CD4-positive, alpha-beta T cell treated with Interleukin-17A for 4 hours (primary cell): ENCODE measurements around the gene ADAMTS13.
A peak's percentile ranks its signal among the peaks of the same experiment; 100 is the strongest.

Source experiments
- DNase-seq: peaks from one replicate; pipeline ENCODE4 v3.0.0-alpha.2; 2020; ENCODE audit warnings: mixed read lengths

The ADAMTS13 gene

DNA sequence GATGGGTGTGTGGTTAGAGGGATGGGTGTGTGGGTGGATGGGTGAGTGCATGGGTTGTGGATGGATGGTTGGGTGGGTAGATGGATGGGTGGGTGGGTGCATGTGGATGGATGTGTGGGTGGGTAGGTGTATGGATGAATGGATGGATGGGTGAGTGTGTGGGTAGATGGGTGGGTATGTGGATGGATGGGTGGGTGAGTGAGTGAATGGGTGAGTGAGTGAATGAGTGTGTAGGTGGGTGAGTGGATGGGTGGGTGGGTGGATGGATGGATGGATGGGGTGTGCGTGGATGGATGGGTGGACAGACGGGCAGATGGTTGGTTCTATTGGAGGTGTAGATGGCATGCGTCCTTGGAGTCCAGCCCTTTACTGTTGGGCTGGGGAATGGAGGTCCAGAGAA, 28.8 kb upstream of the ADAMTS13 start:
- no peak for DNase-seq

DNA sequence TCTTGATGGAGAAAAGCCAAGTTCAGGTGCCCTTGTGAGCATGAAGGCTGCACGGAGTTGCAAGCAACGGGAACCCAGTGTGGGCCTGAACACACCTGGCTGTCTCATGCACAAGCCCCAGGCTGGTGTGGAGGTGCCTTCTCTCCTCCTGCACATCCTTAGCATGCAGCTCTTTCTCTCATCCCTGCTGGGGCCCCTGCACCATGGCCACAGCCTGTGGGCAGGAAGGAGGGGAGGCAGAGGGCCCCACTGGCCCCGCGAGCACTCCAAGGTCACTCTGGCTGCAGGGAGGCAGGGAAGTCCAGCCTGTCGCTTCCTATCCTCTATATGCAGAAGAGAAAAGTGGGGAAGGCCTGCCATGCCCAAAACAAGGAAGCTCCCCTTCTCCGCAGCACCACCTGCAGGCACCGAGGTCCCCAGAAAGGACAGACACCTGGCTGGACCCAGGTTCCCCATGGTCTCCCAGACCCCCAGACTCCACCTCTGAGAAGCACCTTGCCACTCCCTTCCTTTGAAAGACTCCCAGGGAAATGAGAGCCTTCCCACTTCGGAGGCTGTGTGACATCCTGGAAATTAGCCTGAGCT, 27.4 kb upstream of the ADAMTS13 start:
- no peak for DNase-seq

- no peak for DNase-seq
Measured at GRCh38 chr9:133396952-133397351, 25.2 kb upstream of the ADAMTS13 start.

DNA sequence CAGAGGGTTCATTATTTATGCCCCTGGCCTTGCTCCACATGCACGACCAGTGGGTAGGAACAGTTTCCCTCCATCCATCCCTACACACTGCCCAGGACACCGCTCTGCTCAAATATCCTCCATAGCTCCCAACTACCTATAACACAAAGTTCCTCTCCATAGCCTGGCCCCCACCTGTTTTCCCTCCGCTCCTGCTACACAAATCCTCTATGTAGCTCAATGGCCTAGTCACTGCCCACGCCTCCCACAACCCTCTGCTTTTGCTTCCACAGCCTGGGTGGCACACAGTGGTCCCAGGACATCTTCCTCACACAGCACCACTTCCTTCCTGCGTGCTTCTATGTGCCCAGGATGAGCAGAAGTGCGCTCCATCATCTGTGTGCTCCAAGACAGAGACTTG, 24.8 kb upstream of the ADAMTS13 start:
- no peak for DNase-seq

DNA sequence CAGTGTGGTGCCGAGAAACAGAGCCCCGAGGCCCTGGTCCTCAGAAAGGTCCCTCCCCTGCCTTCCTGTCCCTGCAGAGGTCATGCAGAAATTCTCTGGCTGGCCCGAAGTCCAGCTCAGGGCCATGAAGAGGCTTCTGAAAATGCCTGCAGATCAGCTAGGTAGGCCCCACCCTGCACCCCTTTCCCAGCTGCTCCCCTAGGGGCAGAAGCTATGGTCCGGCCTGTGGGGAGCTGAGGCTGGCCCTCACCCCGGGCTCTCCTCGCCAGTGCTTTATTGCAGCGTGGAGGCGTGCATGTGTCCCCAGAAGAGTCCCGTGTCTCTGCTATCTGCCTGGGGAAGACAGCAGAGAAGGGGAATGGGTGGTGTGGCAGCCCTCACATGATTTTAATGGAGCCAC, 24.3 kb upstream of the ADAMTS13 start:
- DNase-seq = no peak

GRCh38 chr9:133400292-133400691, 21.9 kb upstream of the ADAMTS13 start:
- DNase-seq = no peak

DNA sequence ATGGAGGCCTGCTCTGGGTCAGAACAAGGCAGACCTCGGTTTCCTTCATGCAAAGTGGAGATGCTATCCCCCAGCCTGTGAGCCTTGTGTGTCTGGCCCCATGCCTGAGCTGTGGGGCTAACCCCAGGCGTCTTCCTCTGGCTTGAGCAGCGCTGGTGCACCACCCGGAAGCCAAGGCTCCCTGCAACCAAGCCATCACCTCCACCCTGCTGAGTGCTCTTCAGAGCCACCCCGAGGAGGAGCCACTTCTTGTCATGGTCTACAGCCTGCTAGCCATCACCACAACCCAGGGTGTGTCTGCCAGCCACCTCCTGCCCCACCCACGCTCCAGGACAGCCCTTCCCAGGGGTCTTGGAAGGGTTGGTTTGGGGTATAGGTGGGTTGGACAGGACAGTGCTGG, 20.6 kb upstream of the ADAMTS13 start:
- no peak for DNase-seq

GRCh38 chr9:133402689-133403088, 19.5 kb upstream of the ADAMTS13 start:
- DNase-seq = no peak

DNA sequence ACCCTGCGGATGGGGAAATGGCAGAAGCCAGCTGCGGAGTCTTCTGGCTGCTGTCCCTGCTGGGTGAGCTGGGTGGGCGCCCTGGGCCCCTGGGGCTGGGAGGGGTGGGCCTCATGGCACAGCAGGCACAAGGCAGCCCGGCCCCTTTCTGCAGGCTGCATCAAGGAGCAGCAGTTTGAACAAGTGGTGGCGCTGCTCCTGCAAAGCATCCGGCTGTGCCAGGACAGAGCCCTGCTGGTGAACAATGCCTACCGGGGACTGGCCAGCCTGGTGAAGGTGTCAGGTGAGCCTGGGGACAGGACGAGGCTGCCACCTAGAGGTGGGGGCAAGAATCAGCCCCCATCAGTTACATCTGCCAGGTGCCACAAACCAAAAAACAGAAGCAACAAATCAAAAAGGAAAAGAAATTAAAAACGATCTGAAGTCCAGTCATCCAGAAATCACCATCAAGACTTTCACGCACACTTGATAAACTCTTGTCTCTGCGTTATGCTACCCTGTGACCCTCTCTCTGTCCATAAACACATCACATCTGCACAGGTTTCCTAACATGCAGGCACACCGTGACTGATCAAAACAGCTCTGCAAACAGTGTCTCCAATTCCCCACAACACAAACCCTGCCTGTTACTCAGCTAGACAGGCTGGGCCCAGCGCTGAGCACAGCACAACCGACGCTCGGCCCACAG, 18.3 kb upstream of the ADAMTS13 start:
- peak; percentile 77 for DNase-seq

DNA sequence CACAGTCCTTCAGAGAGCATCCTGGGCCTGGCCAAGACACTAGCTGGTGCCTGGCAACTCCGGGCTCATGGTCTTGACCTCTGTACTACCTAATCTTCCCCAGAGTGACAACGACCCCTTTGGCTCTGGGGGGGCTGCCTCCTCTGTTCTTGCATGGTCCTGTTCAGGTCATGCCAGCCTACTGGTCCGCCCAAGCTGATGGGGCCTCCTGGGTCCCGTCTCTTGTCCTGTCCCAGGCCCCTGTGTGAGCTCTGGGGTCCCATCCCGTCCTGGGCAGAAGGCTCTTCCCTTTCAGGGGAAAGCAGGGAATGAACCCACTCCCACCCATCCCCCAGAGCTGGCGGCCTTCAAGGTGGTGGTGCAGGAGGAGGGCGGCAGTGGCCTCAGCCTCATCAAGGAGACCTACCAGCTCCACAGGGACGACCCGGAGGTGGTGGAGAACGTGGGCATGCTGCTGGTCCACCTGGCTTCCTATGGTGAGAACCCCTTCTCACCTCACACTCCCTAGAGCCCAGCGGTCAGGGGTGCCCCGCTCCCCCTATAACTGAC, 17.6 kb upstream of the ADAMTS13 start:
- no peak for DNase-seq

DNA sequence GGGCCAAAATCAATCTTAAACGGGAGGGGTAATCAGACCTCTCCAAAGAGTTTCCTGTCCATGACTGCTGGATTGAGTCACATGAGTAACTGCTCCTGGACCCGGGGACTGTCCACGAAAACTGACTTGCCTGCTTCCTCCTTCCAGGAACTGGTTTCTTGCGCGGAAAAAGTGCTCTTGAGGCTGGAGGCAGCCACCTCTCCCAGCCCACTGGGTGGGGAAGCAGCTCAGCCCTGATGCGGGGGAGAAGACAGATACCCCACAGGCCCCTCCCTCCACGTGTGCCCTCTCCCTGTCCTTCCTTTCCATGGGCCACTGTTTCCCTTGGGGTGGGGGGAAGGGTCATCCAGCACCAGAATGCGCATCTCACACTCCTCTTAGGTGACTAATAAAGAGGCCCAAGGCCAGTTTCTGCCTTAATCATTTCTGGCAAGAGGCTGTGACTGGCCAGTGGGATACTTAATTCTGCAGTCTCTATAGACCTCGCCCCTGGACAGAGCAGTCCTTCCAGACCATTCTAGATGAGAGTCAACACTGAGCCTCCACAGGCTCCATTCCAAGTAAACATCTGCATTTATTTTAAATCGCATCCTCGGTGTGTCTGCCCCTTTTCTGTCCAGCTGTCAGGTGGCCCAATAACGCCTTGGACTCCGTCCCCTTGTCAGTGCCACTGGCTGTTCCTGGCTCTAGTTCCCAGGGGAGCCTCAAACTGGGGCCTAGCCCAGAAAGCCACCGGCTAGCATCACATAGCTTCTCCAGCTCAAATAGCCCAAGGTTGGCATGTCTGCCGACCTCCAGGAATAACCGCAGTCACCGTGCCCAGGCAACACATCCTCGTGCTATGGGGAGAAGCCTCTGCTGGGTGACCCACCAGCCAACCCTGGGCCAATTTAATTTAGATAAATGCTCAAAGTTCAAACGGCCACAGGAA, 16.4 kb upstream of the ADAMTS13 start:
- DNase-seq = no peak

GRCh38 chr9:133406480-133407307, 15.5 kb upstream of the ADAMTS13 start:
- peak; percentile 84 for DNase-seq

DNA sequence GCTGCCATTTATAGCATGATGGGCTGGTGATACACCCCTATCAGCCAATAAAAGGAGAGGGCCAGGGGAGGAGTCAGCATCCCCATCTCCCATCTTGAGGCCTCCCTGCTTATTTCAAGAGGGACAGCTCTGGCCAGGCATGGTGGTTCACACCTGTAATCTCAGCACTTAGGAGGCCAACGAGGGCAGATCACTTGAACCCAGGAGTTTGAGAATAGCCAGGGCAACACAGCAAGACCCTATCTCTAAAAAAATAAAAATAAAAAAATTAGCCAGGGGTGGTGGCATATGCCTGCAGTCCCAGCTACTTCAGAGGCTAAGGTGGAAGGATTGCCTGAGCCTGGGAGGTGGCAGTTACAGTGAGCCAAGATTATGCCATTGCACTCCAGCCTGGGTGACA, 14.1 kb upstream of the ADAMTS13 start:
- no peak for DNase-seq

- DNase-seq = no peak
Measured at GRCh38 chr9:133415170-133415569, 7.0 kb upstream of the ADAMTS13 start.

- peak; percentile 86 for DNase-seq
Measured at GRCh38 chr9:133417541-133418461, 4.4 kb upstream of the ADAMTS13 start, which contains the start of gene REXO4. Gene REXO4, minus strand, starts transcription at chr9:133418010. Its CDS starts 166 bp downstream, at chr9:133417844.

DNA sequence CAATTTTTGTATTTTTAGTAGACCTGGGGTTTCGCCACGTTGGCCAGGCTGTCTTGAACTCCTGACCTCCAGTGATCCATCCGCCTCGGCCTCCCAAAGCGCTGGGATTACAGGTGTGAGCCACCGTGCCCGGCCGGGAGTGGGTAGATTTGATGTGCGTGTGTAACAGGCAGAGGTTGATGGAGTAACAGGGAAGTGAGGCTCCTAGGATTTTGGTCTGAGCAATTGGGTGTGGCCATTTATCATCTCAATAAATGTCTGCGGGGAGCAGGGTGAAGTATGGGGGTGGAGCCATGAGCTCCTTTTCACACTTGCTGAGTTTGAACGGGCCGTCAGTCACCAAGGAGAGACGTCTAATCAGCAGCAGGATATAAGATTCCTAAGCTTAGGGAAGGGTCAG, 3.2 kb upstream of the ADAMTS13 start:
- DNase-seq = no peak

- no peak for DNase-seq
Measured at GRCh38 chr9:133420392-133420827, 1.8 kb upstream of the ADAMTS13 start.

- no peak for DNase-seq
Measured at GRCh38 chr9:133423216-133423615, 1.0 kb downstream of the ADAMTS13 start.

DNA sequence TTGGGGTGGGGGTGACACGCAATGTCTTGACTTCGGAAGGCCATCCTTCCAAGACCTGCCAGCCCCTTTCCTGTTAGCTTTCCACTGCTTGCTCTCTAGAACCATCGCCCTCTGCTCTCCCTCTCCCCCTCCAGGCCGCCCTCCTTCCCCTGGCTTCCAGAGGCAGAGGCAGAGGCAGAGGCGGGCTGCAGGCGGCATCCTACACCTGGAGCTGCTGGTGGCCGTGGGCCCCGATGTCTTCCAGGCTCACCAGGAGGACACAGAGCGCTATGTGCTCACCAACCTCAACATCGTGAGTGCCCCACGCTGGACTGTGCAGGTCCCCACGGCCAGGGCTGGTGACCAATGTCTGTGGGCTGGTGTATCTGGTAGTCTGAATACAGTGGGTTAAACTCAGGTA, 2.0 kb downstream of the ADAMTS13 start:
- DNase-seq = no peak

- no peak for DNase-seq
Measured at GRCh38 chr9:133425049-133425632, 3.0 kb downstream of the ADAMTS13 start.

GRCh38 chr9:133426011-133426410, 3.8 kb downstream of the ADAMTS13 start:
- no peak for DNase-seq
